MM.1S (cell line): ENCODE measurements around the gene RARRES2.

Experiments used
- DNase-seq: peaks from one replicate; pipeline ENCODE4 v3.0.0-alpha.2; 2015
- H2AFZ ChIP-seq: fragments of 300-600 bp; sonication (generic); 2 replicates; pipeline ENCODE4 v1.6.0; 2016; ENCODE audit warnings: antibody characterized with exemption, low read length
- H3F3A ChIP-seq: fragments of 300-600 bp; sonication (generic); 2 replicates; pipeline ENCODE4 v1.6.1; 2016; ENCODE audit warnings: mild to moderate bottlenecking, antibody characterized with exemption, low read length, moderate library complexity, mixed read lengths; ENCODE audit not compliant: insufficient read depth
- H3K27ac ChIP-seq: fragments of 300-600 bp; sonication (generic); 2 replicates; pipeline ENCODE4 v1.5.1; 2016; ENCODE audit warnings: mild to moderate bottlenecking, low read length
- H3K27me3 ChIP-seq: fragments of 300-600 bp; sonication (generic); replicated peaks from 2 replicates; pipeline ENCODE4 v1.6.0; 2016; ENCODE audit warnings: low read length; ENCODE audit not compliant: insufficient read depth
- H3K36me3 ChIP-seq: fragments of 300-600 bp; sonication (generic); replicated peaks from 2 replicates; pipeline ENCODE4 v1.6.1; 2016; ENCODE audit warnings: mild to moderate bottlenecking, low read length, mixed read lengths; ENCODE audit not compliant: insufficient read depth
- H3K4me1 ChIP-seq: fragments of 300-600 bp; sonication (generic); 2 replicates; pipeline ENCODE4 v1.6.1; 2016; ENCODE audit warnings: low read length, mixed read lengths
- H3K4me2 ChIP-seq: fragments of 300-600 bp; sonication (generic); 2 replicates; pipeline ENCODE4 v1.6.0; 2016; ENCODE audit warnings: low read depth, low read length
- H3K4me3 ChIP-seq: fragments of 300-600 bp; sonication (generic); 2 replicates; pipeline ENCODE4 v1.5.1; 2016; ENCODE audit warnings: low read length, mixed read lengths
- H3K79me2 ChIP-seq: fragments of 300-600 bp; sonication (generic); 2 replicates; pipeline ENCODE4 v1.6.1; 2016; ENCODE audit warnings: mixed run types, low read length, mixed read lengths
- H3K9ac ChIP-seq: fragments of 300-600 bp; sonication (generic); 2 replicates; pipeline ENCODE4 v1.6.1; 2016; ENCODE audit warnings: low read length, mixed read lengths
- H3K9me2 ChIP-seq: fragments of 300-600 bp; sonication (generic); replicated peaks from 2 replicates; pipeline ENCODE4 v1.6.1; 2016; ENCODE audit warnings: mild to moderate bottlenecking, low read length, mixed read lengths; ENCODE audit not compliant: insufficient read depth
- H3K9me3 ChIP-seq: fragments of 300-600 bp; sonication (generic); replicated peaks from 2 replicates; pipeline ENCODE4 v1.6.1; 2016; ENCODE audit warnings: mild to moderate bottlenecking, low read length, mixed read lengths; ENCODE audit not compliant: insufficient read depth
- H4K20me1 ChIP-seq: fragments of 300-600 bp; sonication (generic); 2 replicates; pipeline ENCODE4 v1.6.1; 2016; ENCODE audit warnings: mild to moderate bottlenecking, low read length, moderate library complexity, mixed read lengths; ENCODE audit not compliant: insufficient read depth
- EZH2 ChIP-seq: fragments of 300-600 bp; sonication (generic); optimal IDR thresholded peaks from 2 replicates; pipeline ENCODE3; 2017; ENCODE audit warnings: low read depth, mild to moderate bottlenecking, antibody characterized with exemption, low read length, mixed read lengths
- EZH2phosphoT487 ChIP-seq: fragments of 300-600 bp; sonication (generic); IDR thresholded peaks from 2 replicates; pipeline ENCODE4 v1.6.1; 2018; ENCODE audit warnings: antibody characterized with exemption, low read length
- TF ChIP-seq, protein P1 (sequence below): fragments of 300-600 bp; sonication (generic); IDR thresholded peaks from 2 replicates; pipeline ENCODE4 v1.5.1; 2016; ENCODE audit warnings: antibody characterized with exemption, low read length, mixed read lengths

The RARRES2 gene

DNA sequence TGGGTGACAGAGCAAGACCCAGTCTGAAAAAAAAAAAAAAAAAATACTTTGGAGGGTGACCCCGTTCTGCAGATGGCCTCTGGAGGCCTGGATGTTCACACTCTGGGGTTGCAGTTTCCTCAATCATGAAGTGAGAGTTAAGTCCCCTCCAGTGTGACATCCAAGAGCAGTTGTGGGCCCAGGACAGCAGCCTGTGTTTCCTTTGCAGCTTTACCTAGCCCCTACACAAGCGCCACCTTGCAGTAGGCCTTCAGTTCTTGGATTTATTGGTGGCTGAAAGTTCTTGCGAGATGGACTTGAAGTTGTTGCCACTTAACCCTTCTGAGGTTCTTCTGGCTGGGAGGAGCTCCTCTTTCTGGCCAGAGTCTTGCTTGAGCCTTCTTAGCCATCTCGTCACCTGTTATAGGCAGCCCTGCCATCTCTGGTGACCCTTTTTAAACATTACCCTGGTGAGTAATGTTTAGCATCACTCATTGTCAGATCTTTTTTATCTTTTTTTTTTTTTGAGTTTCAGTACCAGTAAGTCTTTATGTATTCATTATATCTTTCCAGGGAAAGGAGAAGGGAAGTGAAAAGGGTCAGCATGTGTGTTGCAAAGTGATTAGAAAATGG, 14.7 kb downstream of the RARRES2 start:
- H3K9me3 ChIP-seq, result no peaks in the 10 kb centered on the region
- peaks cover 30% of the 10 kb centered on the region for H3K79me2 ChIP-seq
- peaks cover 11% of the 10 kb centered on the region for H3K4me1 ChIP-seq
- no peak overlapping the region for H3K9ac ChIP-seq
- H3K4me2 ChIP-seq, result no peak overlapping the region
- H3K4me3 ChIP-seq, result no peak overlapping the region
- DNase-seq, result no peak
- no peaks in the 10 kb centered on the region for H3K9me2 ChIP-seq
- no peaks in the 10 kb centered on the region for H4K20me1 ChIP-seq
- peaks cover 3% of the 10 kb centered on the region for H3F3A ChIP-seq
- no peaks in the 10 kb centered on the region for H3K36me3 ChIP-seq
- H2AFZ ChIP-seq, result no peak overlapping the region
- no peak for TF ChIP-seq EZH2
- no peaks in the 10 kb centered on the region for H3K27me3 ChIP-seq
- no peak overlapping the region for H3K27ac ChIP-seq

DNA sequence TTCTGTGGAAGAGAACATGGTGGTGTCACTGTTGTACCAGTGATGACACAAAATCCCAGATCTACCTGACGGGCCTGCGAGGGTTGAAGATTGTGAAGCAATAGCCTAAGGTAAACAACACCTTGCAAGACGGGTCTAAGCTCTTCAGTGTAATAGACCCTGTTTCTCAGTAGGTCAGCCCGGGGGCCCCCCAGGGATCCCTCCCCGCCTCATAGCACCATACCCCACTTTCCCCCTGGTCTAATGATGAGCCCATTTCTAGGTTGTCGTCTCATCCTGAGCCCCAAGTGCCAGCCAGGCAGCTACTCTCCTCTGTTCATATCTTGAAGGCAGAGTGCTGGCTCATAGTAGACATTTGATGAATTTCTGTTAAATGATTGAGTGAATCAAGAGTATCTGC, 15.5 kb downstream of the RARRES2 start:
- Histone ChIP-seq H3K9ac (no peak overlapping the region), H3K9me3 (no peaks in the 10 kb centered on the region), H3K4me1 (peaks cover 18% of the 10 kb centered on the region), H3K9me2 (no peaks in the 10 kb centered on the region), H3K79me2 (peaks cover 32% of the 10 kb centered on the region), H3K27me3 (no peaks in the 10 kb centered on the region), H4K20me1 (no peaks in the 10 kb centered on the region), H2AFZ (no peak overlapping the region), H3K4me2 (no peak overlapping the region), H3K4me3 (no peak overlapping the region), H3K27ac (no peak overlapping the region), H3K36me3 (no peaks in the 10 kb centered on the region), H3F3A (peaks cover 10% of the 10 kb centered on the region)
- DNase-seq, result no peak
- TF ChIP-seq, protein P1, sequence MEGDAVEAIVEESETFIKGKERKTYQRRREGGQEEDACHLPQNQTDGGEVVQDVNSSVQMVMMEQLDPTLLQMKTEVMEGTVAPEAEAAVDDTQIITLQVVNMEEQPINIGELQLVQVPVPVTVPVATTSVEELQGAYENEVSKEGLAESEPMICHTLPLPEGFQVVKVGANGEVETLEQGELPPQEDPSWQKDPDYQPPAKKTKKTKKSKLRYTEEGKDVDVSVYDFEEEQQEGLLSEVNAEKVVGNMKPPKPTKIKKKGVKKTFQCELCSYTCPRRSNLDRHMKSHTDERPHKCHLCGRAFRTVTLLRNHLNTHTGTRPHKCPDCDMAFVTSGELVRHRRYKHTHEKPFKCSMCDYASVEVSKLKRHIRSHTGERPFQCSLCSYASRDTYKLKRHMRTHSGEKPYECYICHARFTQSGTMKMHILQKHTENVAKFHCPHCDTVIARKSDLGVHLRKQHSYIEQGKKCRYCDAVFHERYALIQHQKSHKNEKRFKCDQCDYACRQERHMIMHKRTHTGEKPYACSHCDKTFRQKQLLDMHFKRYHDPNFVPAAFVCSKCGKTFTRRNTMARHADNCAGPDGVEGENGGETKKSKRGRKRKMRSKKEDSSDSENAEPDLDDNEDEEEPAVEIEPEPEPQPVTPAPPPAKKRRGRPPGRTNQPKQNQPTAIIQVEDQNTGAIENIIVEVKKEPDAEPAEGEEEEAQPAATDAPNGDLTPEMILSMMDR, result no peak
- TF ChIP-seq EZH2 (no peak), EZH2phosphoT487 (no peak)

DNA sequence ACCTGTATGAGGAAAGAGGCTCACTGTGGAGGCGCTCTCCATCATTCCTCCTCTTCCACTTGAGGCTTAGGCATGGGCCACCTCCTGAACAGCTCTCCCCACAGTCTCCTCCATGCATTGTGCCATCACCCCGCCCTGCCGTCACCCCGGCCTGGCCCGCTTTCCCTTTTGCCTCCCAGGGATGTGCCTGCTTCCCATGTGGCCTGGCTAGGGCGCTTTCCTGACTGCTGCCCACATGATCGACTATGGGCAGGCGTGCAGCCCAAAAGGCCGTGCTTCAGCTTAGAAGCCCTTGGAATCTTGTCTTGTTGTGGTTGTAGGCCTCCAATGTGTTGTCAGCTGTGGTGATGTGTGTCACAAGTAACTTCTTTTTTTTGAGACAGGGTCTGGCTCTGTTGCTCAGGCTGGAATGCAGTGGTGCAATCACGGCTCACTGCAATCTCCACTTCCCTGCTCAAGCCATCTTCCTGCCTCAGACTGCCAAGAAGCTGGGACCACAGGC, 16.3 kb downstream of the RARRES2 start:
- Histone ChIP-seq H3K9me2 (no peaks in the 10 kb centered on the region), H3K9me3 (no peaks in the 10 kb centered on the region), H3F3A (peaks cover 14% of the 10 kb centered on the region), H3K36me3 (no peaks in the 10 kb centered on the region), H3K4me3 (no peak overlapping the region), H3K79me2 (peaks cover 35% of the 10 kb centered on the region), H3K27me3 (no peaks in the 10 kb centered on the region), H3K4me1 (peaks cover 24% of the 10 kb centered on the region), H2AFZ (no peak overlapping the region), H3K27ac (no peak overlapping the region), H3K4me2 (no peak overlapping the region), H4K20me1 (no peaks in the 10 kb centered on the region), H3K9ac (no peak overlapping the region)
- DNase-seq, result no peak
- TF ChIP-seq, protein P1, result no peak
- no peak for TF ChIP-seq EZH2
- TF ChIP-seq EZH2phosphoT487, result no peak

DNA sequence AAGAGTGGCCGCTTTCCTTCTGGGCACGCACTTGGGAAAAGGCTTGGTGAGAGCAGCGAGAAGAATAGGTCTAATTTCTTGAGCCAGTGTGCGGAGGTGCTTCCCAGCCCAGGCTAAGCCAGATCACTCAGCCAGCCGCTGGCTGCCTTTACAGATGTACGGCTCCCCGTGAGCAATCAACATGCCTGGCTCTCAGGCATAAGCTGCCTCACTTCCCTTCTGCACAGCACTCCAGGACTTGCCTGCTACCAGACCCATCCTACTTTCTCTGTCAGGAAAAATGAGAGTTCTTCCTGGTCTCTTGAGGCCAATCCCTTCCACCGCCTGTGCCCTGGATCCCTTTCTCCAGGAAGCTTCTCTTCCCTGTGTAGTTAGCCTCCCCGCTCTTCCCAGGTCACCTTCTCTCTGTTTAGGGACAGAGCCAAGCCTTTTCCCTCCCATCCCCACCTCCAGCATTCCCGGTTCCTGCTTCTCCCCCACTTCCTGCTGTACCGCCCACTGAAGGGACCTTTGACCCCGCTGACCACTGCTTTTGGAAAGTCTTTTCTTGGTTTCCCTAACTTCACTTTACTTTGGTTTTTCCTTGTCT, 17.0 kb downstream of the RARRES2 start:
- no peak overlapping the region for H3K9ac ChIP-seq
- no peaks in the 10 kb centered on the region for H3K9me3 ChIP-seq
- H3K27ac ChIP-seq, result no peak overlapping the region
- H2AFZ ChIP-seq, result no peak overlapping the region
- DNase-seq, result no peak
- peak overlapping the region; percentile 78; the same call in 1 of the 2 replicates for H3K4me3 ChIP-seq
- peak overlapping the region; percentile 80; the same call in 1 of the 2 replicates for H3K4me2 ChIP-seq
- H4K20me1 ChIP-seq, result no peaks in the 10 kb centered on the region
- no peaks in the 10 kb centered on the region for H3K9me2 ChIP-seq
- TF ChIP-seq, protein P1, result no peak
- no peak for TF ChIP-seq EZH2phosphoT487
- no peak for TF ChIP-seq EZH2
- peaks cover 30% of the 10 kb centered on the region for H3K4me1 ChIP-seq
- H3K27me3 ChIP-seq, result no peaks in the 10 kb centered on the region
- peaks cover 42% of the 10 kb centered on the region for H3K79me2 ChIP-seq
- peaks cover 14% of the 10 kb centered on the region for H3F3A ChIP-seq
- no peaks in the 10 kb centered on the region for H3K36me3 ChIP-seq
